Midbrain (tissue), 1 donor: ENCODE data around the gene C1QB.

ENCODE experiments used
- DNase-seq: peaks from one replicate; lab custom pipeline; 2025; lab: John Stamatoyannopoulos, UW

Gene C1QB

GRCh38 chr1:22652881-22653316 lies at the start of gene C1QB:
Gene C1QB, plus strand, starts transcription at chr1:22653236. Its CDS starts 6,227 bp downstream, at chr1:22659463.
- peak; percentile 43 for DNase-seq

- DNase-seq: no peak
Observed at GRCh38 chr1:22606161-22606560, 46.9 kb upstream of the C1QB start.

GRCh38 chr1:22607154-22607553 lies 45.9 kb upstream of the C1QB start:
- no peak for DNase-seq

- DNase-seq: no peak
Observed at GRCh38 chr1:22608361-22608760, 44.7 kb upstream of the C1QB start.

- no peak for DNase-seq
Observed at GRCh38 chr1:22609291-22609690, 43.7 kb upstream of the C1QB start.

- no peak for DNase-seq
Observed at GRCh38 chr1:22611530-22611947, 41.5 kb upstream of the C1QB start.

- DNase-seq: no peak
Observed at GRCh38 chr1:22612671-22613571, 40.1 kb upstream of the C1QB start.

- DNase-seq: no peak
Observed at GRCh38 chr1:22613572-22613918, 39.5 kb upstream of the C1QB start.

- DNase-seq: no peak
Observed at GRCh38 chr1:22613951-22614350, 39.1 kb upstream of the C1QB start.

GRCh38 chr1:22615886-22616285 lies 37.1 kb upstream of the C1QB start:
- no peak for DNase-seq

GRCh38 chr1:22616571-22616970 lies 36.5 kb upstream of the C1QB start:
- DNase-seq: no peak

GRCh38 chr1:22618056-22618455 lies 35.0 kb upstream of the C1QB start:
- DNase-seq: no peak

- DNase-seq: no peak
Observed at GRCh38 chr1:22619252-22619651, 33.8 kb upstream of the C1QB start.

- DNase-seq: no peak
Observed at GRCh38 chr1:22619798-22620197, 33.2 kb upstream of the C1QB start.

- DNase-seq: no peak
Observed at GRCh38 chr1:22621761-22622160, 31.3 kb upstream of the C1QB start.

- no peak for DNase-seq
Observed at GRCh38 chr1:22625262-22625925, 27.6 kb upstream of the C1QB start.

- DNase-seq: no peak
Observed at GRCh38 chr1:22626237-22627157, 26.5 kb upstream of the C1QB start.

- no peak for DNase-seq
Observed at GRCh38 chr1:22627331-22627730, 25.7 kb upstream of the C1QB start.

GRCh38 chr1:22628698-22629444 lies 24.2 kb upstream of the C1QB start:
- no peak for DNase-seq

GRCh38 chr1:22629886-22630285 lies 23.1 kb upstream of the C1QB start:
- no peak for DNase-seq

GRCh38 chr1:22633697-22634463 lies 19.2 kb upstream of the C1QB start:
- no peak for DNase-seq
